ENCODE results near the gene GSE1. TPM values are rescaled to one million over a fixed set of nuclear protein-coding genes. Genes with fewer than 3 reads are reported as not detected.

GSE1 gene
- total and polyA plus RNA-seq, 2 of the 13 experiments (the other 11 are each of a cell fraction or from before 2014, with no cell fraction given) = 16.1 to 31.2 TPM

DNA sequence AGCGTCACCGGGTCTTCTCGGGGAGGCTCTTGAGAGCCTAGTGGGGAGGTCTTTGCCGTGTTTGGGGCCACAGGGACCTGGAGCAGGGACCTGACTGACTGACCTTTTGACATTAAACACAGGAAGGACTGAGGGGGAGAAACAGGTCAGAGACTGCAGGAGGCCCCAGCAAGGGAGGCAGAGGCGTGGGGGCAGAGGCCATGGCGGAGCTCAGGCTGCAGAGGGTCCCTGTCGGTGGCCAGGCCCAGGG lies 41.6 kb upstream of the GSE1 start (continued):
- 0 out of 2 replicates have a peak, but pooled peaks have one; percentile 16 for TF ChIP-seq ZNF574 (CRISPR knock-in tag; IDR thresholded peaks at IDR 0.05)
- TF ChIP-seq RAD51 (IDR thresholded peaks at IDR 0.05; ENCODE audit: borderline replicate concordance) = no peak
- no peak for TF ChIP-seq RAD21 (CRISPR knock-in tag; IDR thresholded peaks at IDR 0.05)
- no peak for TF ChIP-seq SMARCC2 (IDR thresholded peaks at IDR 0.05)
- no peak for TF ChIP-seq ZFP41 (CRISPR knock-in tag; IDR thresholded peaks at IDR 0.05; ENCODE audit: borderline replicate concordance)
- TF ChIP-seq, protein P1, sequence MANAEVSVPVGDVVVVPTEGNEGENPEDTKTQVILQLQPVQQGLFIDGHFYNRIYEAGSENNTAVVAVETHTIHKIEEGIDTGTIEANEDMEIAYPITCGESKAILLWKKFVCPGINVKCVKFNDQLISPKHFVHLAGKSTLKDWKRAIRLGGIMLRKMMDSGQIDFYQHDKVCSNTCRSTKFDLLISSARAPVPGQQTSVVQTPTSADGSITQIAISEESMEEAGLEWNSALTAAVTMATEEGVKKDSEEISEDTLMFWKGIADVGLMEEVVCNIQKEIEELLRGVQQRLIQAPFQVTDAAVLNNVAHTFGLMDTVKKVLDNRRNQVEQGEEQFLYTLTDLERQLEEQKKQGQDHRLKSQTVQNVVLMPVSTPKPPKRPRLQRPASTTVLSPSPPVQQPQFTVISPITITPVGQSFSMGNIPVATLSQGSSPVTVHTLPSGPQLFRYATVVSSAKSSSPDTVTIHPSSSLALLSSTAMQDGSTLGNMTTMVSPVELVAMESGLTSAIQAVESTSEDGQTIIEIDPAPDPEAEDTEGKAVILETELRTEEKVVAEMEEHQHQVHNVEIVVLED (CRISPR knock-in tag; IDR thresholded peaks at IDR 0.05; ENCODE audit: borderline replicate concordance) = no peak
- TF ChIP-seq, protein P2, sequence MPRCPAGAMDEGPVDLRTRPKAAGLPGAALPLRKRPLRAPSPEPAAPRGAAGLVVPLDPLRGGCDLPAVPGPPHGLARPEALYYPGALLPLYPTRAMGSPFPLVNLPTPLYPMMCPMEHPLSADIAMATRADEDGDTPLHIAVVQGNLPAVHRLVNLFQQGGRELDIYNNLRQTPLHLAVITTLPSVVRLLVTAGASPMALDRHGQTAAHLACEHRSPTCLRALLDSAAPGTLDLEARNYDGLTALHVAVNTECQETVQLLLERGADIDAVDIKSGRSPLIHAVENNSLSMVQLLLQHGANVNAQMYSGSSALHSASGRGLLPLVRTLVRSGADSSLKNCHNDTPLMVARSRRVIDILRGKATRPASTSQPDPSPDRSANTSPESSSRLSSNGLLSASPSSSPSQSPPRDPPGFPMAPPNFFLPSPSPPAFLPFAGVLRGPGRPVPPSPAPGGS (CRISPR knock-in tag; IDR thresholded peaks at IDR 0.05) = no peak
- TF ChIP-seq HDAC1 (CRISPR knock-in tag; IDR thresholded peaks at IDR 0.05) = no peak
- TF ChIP-seq ZNF891 (CRISPR knock-in tag; IDR thresholded peaks at IDR 0.05) = 0 out of 2 replicates have a peak, but pooled peaks have one; percentile 39
- 0 out of 2 replicates have a peak, but pooled peaks have one; percentile 26 for TF ChIP-seq HIVEP1 (CRISPR knock-in tag; IDR thresholded peaks at IDR 0.05)
- 0 out of 2 replicates have a peak, but pooled peaks have one; percentile 30 for TF ChIP-seq RARA (CRISPR knock-in tag; IDR thresholded peaks at IDR 0.05)
- TF ChIP-seq NRL (CRISPR knock-in tag; IDR thresholded peaks at IDR 0.05; ENCODE audit: borderline replicate concordance) = 0 out of 2 replicates have a peak, but pooled peaks have one; percentile 41
- TF ChIP-seq, protein P3, sequence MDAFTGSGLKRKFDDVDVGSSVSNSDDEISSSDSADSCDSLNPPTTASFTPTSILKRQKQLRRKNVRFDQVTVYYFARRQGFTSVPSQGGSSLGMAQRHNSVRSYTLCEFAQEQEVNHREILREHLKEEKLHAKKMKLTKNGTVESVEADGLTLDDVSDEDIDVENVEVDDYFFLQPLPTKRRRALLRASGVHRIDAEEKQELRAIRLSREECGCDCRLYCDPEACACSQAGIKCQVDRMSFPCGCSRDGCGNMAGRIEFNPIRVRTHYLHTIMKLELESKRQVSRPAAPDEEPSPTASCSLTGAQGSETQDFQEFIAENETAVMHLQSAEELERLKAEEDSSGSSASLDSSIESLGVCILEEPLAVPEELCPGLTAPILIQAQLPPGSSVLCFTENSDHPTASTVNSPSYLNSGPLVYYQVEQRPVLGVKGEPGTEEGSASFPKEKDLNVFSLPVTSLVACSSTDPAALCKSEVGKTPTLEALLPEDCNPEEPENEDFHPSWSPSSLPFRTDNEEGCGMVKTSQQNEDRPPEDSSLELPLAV (CRISPR knock-in tag; conservative IDR thresholded peaks at IDR 0.05; ENCODE audit: low read depth) = no peak
- TF ChIP-seq MTA3 (CRISPR knock-in tag; IDR thresholded peaks at IDR 0.05) = no peak
- no peak for TF ChIP-seq SOX6 (IDR thresholded peaks at IDR 0.05)
- TF ChIP-seq SOX6 (CRISPR knock-in tag; IDR thresholded peaks at IDR 0.05) = 0 out of 2 replicates have a peak, but pooled peaks have one; percentile 19
- TF ChIP-seq ZZZ3 (CRISPR knock-in tag; IDR thresholded peaks at IDR 0.05; ENCODE audit: borderline replicate concordance) = no peak
- no peak for TF ChIP-seq ZNF577 (CRISPR knock-in tag; IDR thresholded peaks at IDR 0.05; ENCODE audit: borderline replicate concordance, low read depth)
- TF ChIP-seq PATZ1 (CRISPR knock-in tag; IDR thresholded peaks at IDR 0.05) = 0 out of 2 replicates have a peak, but pooled peaks have one; percentile 26
- TF ChIP-seq TBX2 (CRISPR knock-in tag; IDR thresholded peaks at IDR 0.05; ENCODE audit: borderline replicate concordance) = 0 out of 2 replicates have a peak, but pooled peaks have one; percentile 1
- TF ChIP-seq SNRNP70 (IDR thresholded peaks at IDR 0.05; ENCODE audit: low read depth, low read length) = no peak
- TF ChIP-seq KDM6A (CRISPR knock-in tag; IDR thresholded peaks at IDR 0.05; ENCODE audit: low read depth) = no peak
